RWPE1 (cell line): ENCODE data around the gene CREB3L4.

ENCODE experiments used
- CTCF ChIA-PET: fragments of 350-600 bp; sonication (Branson Sonifier 250); formaldehyde crosslinking; extraction: SDS; loops from one replicate; lab custom pipeline; 2021; lab: Yijun Ruan, JAX
- POLR2A ChIA-PET: fragments of 400-600 bp; formaldehyde crosslinking; extraction: SDS; loops from one replicate; lab custom pipeline; 2020; ENCODE audit warnings: antibody characterized with exemption; ENCODE audit not compliant: low non-redundant PET; lab: Yijun Ruan, JAX
- DNase-seq: peaks from one replicate; pipeline ENCODE4 v3.0.0; 2012; ENCODE audit warnings: low spot score
- H3K27ac ChIP-seq: fragments of 450-650 bp; 2 replicates; pipeline ENCODE4 v1.5.1; 2017
- CTCF ChIP-seq: fragments of 450-650 bp; conservative IDR thresholded peaks from 2 replicates; pipeline ENCODE4 v1.5.1; 2017; ENCODE audit warnings: low read depth, mild to moderate bottlenecking

Gene CREB3L4

GRCh38 chr1:153956997-153957715, 10.5 kb upstream of the CREB3L4 start:
- ChIA-PET POLR2A (no interaction called here), CTCF (interaction anchor here (0.7 to 1.9 kb wide), 2 partner anchors 10 to 33 kb away, joined by 4 to 7 read pairs; partner anchors contain the start of gene DENND4B)
- TF ChIP-seq CTCF = no peak
- no peak for DNase-seq
- H3K27ac ChIP-seq = peak overlapping the region; percentile 90

- ChIA-PET CTCF (interaction anchor here (0.7 to 1.9 kb wide), 2 partner anchors 11 to 34 kb away, joined by 4 to 7 read pairs; partner anchors contain the start of gene DENND4B), POLR2A (no interaction called here)
- no peak for DNase-seq
- TF ChIP-seq CTCF = no peak
- H3K27ac ChIP-seq = peak overlapping the region; percentile 90
These were observed 10.0 kb upstream of the CREB3L4 start for GRCh38 chr1:153957744-153958110.

- ChIA-PET POLR2A (no interaction called here), CTCF (interaction anchor here (0.5 to 1.9 kb wide), 5 partner anchors 9 to 216 kb away, joined by 4 to 8 read pairs (median 5); partner anchors contain the start of gene DENND4B)
- peak; percentile 97 for DNase-seq
- no peak for TF ChIP-seq CTCF
- peak within 1 kb of the TSS; percentile 90 for H3K27ac ChIP-seq
These were observed 9.4 kb upstream of the CREB3L4 start, which contains the start of gene CRTC2 for GRCh38 chr1:153958111-153958960. Gene CRTC2, minus strand, starts transcription at chr1:153958612. Its CDS starts 115 bp downstream, at chr1:153958497.

GRCh38 chr1:153958961-153959260, 8.8 kb upstream of the CREB3L4 start:
- no peak for DNase-seq
- no peak for TF ChIP-seq CTCF
- CTCF ChIA-PET = interaction anchor here (0.5 to 1.0 kb wide), 4 partner anchors 8 to 216 kb away, joined by 4 to 8 read pairs (median 4); partner anchors contain the start of gene DENND4B
- H3K27ac ChIP-seq = peak overlapping the region; percentile 90
- POLR2A ChIA-PET = no interaction called here

- ChIA-PET CTCF (no interaction called here), POLR2A (no interaction called here)
- no peak for TF ChIP-seq CTCF
- H3K27ac ChIP-seq = peak overlapping the region; percentile 90
- no peak for DNase-seq
These were observed 8.2 kb upstream of the CREB3L4 start for GRCh38 chr1:153959454-153959853.

- TF ChIP-seq CTCF = no peak
- H3K27ac ChIP-seq = peak overlapping the region; percentile 90
- no peak for DNase-seq
- POLR2A ChIA-PET = no interaction called here
- CTCF ChIA-PET = interaction anchor here (0.7 kb wide), 1 partner anchor 344 kb away, joined by 3 read pairs; the partner anchor contains the start of gene S100A14
These were observed 7.5 kb upstream of the CREB3L4 start for GRCh38 chr1:153960206-153960605.
